HG03135 (cell line): ENCODE results near the gene SPRR3.

Source experiments
- ATAC-seq: cut with Tn5 transposase; IDR thresholded peaks from one replicate; pipeline ENCODE4 v1.9.1; 2021; ENCODE audit warnings: mild to moderate bottlenecking, moderate library complexity; ENCODE audit not compliant: unreplicated experiment

Gene SPRR3, protein sequence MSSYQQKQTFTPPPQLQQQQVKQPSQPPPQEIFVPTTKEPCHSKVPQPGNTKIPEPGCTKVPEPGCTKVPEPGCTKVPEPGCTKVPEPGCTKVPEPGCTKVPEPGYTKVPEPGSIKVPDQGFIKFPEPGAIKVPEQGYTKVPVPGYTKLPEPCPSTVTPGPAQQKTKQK

DNA sequence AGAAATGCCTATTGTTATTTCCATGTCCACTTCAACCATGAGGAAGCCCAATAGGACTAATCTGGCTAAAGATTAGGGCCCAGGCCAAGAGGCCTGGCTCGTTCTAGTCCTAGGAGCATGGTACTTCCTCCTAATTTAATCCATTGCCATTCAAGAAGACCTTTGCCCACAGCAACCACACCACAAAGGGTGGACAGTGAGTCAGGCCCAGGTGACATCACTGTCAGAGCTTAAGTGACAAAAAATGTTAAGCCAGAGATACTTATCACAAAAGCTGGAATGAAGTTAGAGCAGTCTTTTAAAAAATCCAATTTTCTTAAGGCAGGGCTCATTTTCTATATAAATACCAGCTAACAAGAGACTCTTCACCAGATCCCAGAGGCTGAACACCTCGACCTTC is at the start of gene SPRR3:
Gene SPRR3 (plus strand): TSS at position 368 of the 400 bp plus-strand sequence. CDS start 1,272 bp downstream, outside the sequence.
- ATAC-seq = no peak

DNA sequence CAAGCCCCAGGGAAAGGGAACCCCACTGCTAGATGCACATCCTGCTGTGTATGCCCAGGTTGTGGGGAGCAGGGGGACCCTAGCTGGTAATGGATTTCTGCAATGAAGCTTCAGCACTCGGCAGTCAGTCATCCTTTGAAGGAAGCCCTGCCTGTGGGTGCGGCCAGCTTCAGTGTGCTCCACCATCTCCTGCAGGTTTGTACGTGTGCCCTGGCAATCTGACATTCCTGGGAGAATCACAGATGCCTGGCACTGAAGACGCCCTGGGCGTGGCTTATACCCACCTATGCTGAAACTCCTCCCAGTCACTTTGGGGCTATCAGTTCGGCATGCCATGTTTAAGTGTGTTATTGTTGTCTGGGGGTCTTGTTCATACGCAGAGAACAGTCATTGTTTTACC is 47.8 kb upstream of the SPRR3 start:
- ATAC-seq = no peak

DNA sequence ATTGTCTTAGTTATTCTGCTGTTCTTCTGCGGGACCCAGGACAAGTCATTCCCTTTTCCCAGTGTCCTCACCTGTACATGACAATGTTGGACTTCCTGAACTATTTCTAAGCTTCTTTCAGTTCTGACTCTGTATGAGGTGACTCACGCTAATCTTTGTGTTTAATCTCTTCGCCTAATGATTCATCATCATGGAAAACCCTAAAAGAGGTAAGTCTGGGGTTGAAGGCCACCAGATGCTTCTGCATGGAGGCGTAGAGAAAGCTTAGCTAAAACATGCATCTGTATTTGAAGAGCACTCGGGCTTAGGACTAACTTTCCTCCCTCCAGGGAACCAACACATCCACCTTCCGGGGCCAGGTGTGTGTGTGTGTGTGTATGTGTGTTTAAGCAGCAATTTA is 47.1 kb upstream of the SPRR3 start:
- no peak for ATAC-seq

DNA sequence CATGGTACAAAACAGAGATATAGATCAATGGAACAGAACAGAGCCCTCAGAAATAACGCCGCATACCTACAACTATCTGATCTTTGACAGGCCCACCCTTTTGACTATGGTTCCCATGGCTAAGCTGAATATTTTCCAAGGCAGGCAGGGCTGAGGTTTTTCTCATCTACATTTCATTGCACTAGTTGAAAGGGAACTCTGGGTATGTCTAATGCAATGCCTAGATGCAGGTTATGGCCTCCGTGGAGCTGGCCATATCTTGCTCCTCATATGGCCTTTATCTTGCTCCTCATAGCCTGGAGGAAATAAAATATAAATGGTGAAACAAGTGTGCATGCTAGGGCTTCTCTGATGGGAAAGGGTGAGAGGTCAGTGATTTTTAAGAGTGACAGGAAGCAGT is 44.0 kb upstream of the SPRR3 start:
- ATAC-seq = no peak

DNA sequence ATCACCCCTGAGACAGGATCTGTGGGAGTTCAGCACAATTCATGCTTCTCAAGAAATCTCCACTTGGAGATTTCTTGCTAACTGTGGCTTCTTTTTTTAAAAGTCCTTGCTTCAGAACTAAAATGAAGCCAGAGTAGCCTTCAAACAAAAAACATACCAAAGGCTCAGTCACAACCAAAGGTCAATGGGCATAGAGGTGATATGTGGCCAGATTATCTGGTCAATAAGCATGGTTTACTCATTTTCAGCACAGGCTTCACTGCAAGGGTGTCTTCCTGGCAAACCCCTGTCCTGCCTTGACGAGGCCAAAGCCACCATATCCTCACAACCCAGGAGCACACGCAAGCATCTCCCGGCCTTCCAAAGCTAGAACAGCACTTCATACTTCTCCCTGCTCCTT is 42.3 kb upstream of the SPRR3 start:
- ATAC-seq = no peak

DNA sequence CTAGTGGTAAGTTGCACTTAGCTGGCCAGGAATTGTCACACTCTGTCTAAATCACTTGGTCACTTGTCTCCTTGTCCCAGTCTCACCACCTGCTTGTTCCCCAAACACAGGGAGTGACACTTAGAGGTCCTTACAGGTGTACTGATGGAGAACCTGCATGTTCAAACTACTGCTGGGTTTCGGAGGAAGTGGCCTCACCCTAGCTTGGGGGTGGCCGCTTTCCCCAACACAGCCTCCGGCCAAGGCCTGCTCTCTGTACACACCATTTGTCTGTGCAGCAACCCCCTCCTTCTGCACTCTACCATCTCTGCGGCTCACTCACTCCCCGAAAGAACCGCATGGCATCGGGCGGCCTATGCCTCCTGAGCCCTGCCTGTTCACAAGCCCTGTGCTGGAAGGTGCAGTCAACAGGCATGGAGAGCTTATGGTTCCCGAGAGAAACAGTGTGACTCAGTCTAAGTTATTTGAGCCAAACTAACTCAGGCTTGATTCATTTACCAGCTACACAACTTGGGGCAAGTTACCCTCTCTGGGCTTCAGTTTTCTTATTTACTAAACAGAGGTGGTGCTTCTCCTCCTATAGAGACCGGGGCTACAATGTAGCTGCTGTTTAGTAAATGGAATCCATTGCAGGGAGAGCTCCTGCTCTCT is 41.6 kb upstream of the SPRR3 start:
- ATAC-seq = no peak

DNA sequence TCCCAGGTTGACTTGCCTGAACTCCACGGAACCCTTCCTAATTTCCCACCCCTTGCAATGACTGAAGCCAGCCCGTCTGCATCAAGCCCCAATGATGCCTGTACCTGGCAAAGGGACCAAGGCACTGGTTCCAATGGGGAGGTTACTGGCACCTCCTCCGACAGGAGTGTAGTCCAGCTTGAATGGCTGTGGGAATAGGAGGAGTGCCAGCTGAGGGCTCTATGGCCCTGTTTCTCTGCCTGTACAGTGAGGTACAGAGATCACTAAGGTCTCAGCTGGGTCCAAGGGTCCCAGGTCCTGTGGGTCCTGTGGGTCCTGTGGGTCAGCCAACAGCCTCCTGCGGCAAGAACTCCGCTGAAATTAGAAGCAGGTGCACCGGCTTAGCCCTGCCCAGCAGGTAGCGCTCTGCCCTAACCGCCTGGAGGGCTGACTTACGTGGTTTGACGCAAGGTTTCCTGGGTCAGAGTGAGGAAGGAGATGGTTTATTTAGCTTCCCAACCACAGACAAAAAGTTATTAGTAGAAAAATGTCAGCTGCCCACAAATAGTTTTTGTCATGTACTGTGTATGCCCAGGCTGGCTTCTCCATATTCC is 41.0 kb upstream of the SPRR3 start:
- no peak for ATAC-seq

DNA sequence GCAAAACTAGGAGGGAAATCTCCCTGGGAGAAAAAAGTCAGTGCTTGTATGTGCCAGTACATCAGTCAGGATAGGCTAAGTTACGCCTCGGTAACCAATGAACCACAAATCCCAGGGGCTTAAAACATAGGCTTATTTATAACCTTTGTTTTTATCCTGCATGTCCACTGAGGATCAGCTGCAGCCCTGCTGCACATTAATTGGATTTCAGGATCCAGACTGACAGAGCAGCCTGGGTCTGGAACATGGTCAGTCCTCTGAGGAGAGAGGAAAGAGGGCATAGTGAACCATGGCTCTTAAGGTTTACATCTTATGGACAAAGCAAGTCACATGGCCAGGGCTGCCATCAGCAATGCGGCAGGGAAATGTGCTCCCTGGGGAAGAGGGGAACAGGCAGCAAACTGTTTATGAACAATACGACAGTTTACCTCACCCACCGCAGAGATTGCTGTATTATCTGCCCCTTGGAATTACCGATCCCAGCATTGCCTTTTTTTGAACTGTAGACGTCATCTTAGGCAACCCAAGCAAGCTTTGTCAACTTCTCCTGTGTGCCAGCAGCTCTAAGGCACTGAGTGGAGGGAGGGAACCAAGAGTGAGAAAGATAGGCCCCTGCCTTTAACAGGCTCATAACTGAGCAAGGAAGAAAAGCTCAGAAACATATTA is 40.2 kb upstream of the SPRR3 start:
- no peak for ATAC-seq

DNA sequence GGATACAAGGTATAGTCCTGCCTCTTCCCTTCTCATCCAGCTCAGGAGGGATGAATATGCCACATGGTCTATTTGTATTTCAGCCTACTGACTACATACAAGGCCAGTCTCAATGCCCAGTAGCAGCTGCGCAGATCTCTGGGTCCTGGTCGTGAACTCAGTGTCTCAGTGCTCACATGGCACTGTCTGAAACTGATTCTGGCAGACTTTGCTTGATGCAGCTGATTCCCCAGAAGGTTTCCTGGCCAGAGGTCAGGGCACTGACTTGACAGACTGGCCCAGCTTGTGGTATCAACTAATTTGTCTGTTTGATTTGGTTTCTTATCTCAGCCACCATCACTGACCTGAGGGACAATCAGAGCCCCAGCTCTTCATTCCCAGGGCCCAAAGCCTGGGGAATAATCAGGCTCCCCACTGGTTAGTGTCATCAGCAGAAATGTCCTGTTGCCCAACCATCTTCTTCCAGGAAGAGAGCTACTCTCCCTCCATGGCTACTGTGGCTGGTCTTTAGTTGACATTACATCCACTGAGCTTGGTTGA is 38.6 kb upstream of the SPRR3 start:
- no peak for ATAC-seq

DNA sequence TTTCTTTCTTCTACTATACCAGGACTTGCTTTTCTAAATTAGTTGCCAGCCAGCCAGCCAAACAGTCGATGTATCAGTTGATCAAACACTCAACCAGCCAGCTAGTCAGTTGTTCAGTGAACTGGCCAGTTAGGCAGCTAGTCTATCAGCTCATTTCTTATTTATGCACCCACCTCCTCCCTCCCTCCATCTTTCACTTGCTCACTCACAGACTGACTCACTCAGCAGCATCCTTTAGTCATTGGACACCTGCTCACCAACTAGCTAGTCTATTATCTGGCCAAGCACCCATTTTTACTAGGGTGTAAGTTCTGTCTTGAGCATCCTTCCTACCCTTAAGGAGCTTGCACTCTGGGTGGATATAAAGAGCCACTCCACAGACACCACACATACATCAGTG is 37.0 kb upstream of the SPRR3 start:
- ATAC-seq = no peak

DNA sequence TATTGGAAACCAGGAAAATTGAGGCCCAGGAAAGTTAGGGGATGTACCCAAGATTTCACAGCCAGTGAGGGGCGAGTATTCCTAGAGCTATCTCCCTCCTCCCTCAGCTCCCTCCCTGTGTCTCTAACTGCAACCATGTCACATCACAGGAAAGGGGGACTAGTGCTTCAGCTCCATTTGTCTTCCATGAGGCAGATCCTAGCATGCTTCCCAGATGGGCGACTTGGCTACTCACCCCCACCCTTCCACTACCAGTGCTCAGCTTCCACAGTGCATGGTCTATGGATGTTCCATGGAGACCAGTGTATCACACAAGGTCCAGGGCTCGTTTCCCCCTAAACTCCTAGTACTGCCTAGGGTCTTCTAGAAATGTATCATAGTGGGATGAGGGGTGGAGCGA is 35.7 kb upstream of the SPRR3 start:
- no peak for ATAC-seq

DNA sequence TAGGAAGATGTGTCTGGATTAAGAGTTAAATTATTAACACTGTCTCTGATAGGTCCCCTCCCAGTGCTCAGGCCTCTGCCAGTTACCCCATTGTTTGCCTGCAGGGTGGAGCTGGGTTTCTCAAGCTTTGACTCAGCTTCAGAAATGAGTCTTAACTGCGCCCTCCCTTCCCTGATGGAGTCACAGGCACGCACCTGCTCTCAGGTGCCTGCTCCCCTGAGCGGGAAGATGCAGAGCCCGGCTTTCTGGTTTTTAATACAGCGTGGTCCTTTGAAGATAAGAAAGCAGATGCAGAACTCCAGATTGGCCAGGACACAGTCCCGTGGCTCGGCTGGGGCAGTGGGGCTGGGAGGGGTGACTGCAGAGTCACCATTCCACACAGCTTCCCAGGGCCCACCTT is 34.3 kb upstream of the SPRR3 start:
- ATAC-seq = no peak

DNA sequence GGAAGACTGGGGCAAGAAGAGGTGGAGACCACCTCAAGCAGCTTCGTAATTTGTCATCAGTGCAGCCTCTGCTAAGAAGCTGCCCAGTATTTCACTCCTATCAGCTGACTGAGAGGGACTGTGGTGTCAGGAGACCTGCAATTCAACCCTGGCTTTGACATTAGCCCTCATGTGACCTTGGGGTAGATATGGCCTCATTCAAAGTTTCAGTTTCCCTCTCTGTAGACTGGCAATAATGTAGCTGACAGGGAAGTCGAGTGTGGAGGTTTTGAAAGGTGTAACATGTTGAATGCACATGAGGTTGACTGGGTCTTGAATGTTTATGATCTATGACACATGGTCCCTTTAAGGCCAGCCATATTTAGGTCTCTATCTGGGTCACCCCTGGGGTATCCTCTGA is 33.3 kb upstream of the SPRR3 start:
- ATAC-seq = peak; percentile 73

DNA sequence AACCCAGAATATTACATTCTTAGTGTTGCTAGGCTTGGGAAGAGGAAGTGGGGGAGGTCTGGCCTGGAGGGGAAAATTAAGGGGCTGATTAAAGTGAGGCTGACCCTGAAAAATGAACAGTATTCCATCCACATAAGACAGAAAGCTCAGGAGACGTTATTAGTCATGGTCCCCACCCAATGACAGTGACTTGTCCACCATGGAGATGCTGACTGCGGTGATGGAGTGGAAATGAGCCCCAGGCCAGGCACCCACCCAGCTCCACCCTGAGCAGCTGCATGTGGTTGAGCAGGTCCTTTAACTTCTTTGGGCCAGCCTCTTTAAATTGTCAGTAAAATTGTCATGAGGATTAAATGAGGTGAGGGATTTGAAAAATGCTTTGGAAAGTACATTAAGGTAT is 32.5 kb upstream of the SPRR3 start:
- no peak for ATAC-seq

DNA sequence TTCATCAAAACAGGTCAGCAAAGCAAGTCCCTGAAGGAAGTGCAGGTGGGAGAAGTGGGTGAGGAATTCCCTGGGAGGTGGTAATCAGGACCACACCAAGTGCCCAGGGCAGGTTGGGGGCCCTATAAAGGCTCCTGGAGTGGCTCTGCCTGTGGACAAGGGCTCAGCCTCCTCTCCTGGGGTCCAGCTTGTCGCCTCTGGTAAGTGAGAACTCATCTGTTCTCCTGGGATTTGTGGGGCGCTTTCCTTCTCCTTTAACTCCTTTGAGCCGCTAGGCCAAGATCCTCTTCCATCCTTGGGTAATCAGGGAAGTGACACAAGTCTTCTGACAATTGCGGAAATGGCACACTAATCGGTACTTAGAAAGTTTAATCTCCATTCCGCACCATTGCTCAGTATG is 31.1 kb upstream of the SPRR3 start, which contains the start of gene SPRR4:
Gene SPRR4 (plus strand): TSS at position 154 of the 400 bp plus-strand sequence. CDS start 1,243 bp downstream, outside the sequence.
- no peak for ATAC-seq

DNA sequence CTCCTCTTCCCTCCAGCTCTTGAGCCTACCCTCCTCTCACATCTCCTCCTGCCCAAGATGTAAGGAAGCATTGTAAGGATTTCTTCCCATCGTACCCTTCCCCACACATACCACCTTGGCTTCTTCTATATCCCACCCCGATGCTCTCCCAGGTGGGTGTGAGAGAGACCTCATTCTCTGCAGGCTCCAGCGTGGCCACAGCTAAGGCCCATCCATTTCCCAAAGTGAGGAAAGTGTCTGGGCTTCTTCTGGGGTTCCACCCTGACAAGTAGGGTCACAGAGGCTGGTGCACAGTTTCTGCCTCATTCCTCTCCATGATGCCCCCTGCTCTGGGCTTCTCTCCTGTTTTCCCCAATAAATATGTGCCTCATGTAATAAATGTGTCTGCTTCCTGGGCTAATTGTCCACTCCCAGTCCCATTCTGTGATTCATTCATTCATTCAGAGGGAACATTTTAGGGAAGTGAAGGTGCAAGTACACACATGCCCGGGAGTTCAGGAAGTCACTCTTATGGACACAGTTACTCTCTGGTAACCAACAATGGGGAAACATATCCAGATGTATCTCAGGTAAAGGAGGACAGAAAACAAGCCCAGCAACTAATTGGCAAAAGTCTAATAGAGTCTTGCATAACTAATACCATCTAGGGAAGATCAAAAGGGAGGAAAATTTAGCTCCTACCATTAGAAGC is 29.2 kb upstream of the SPRR3 start:
- ATAC-seq = no peak

DNA sequence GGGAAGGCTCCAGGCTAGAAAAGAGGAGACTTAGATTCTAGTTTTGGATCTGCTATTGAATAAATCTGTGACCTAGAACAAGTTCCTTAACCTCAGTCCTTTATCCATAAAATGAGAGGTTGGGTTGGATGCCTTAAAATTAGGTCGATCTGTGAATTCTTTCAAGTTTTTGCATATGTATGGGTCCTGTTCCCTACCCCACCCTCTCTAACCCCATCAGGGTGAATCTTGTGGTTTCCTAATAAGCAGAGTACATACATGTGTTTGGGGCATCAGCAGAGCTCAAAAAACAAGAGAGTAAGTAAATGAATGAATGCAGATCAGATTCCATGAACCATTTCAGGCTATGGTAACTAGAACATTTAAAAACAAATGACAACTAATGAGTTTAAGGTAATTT is 24.9 kb upstream of the SPRR3 start:
- no peak for ATAC-seq

DNA sequence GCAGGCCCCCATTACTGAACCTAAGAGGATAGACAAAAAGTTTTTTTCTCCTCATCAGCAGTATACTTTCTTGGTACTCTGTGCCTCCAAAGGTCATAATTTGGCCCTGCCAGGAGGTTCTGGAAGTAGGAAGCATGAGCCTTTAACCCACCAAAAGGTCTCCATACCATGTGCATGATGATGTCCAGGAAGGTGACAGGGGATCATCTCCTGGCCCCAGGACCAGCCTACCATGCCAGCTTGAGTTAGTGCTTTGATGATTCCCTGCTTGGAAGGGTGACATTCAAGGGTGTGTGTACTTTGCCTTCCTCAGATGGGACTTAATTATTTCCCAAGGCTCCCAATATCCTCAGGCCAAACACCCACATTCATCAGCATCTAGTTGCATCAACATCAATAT is 23.9 kb upstream of the SPRR3 start:
- no peak for ATAC-seq

DNA sequence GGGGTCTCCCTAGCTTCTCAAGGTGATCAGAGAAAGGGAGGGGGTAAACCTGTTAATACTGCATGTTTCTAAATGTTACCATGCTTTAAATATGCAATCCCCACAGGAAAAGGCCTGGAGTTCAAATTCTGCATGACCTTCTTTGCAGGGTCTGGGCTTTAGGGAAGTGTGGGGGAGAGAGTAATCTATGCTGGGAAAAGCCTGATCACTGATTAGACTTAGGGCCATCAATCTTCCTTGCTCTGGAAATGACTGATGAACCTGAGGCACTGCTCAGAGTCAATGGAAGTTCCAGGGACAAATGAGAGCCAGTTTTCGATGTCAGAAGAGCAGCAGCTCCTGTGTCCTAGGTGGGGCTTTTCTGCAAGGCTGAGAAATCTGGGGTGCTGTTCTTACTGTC is 20.9 kb upstream of the SPRR3 start:
- no peak for ATAC-seq

DNA sequence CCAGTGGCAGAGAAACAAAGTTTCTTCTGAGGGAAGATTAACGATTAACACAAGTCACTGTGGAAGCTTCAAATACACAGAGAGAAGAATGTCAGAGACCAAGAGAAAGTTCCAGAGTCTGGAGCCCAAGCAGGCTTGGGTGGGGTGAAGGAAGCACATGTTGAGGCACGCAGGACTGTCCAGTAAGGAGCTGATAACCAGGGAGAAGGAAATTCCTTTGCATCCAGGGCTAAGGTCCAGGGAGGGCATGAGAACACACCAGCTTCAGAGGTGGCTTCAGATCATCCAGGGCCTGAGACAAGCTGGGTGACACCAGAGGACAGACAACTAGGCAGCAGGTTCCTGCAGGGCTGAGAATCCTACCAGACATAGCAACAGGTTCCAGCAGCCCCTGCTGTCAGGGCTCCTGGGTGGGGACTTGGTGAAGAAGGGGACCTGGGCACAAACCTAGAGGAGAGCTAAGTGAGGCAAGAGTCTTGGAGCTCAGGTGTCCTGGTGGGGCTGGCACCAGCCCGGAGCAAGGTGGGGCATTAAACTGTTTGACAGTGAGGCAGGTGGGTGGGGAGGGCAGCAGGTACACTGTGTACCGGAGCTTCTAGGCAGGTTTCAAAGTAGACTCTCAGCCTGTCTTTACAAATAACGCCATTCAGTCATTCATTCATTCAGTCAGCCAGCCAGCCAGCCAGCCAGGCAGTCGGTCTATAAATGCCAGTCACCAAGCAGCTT is 20.2 kb upstream of the SPRR3 start:
- ATAC-seq = no peak

DNA sequence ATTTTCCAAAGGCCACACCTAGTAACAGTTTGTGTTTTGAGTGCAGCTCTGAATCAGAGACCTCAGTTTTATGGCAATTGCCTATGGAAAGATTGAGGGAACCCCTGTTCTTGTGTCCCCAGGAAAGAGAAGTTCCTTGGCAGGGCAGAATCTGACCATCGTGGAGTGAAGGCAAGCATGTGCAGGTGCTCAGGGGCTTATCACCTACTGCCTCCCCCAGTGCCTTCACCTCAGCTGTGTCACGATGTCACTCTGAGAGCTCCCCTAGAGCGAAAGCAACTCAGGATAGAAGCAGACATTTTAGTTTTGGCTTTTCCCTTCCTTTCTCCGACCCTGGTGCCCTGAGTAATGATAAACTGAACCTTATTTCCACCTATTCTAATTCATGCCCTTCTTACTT is 19.5 kb upstream of the SPRR3 start:
- ATAC-seq = no peak
